Keratinocyte (primary cell): ENCODE data around the gene KLHL29.

ENCODE experiments used
- EZH2 ChIP-seq: IDR thresholded peaks from one replicate; pipeline ENCODE4 v1.6.1; 2012; ENCODE audit warnings: inconsistent platforms, mild to moderate bottlenecking, low read length, moderate library complexity
- TF ChIP-seq, protein P1 (sequence below), 3 experiments: IDR thresholded peaks in 1 of 3; conservative IDR thresholded peaks in 1 of 3; optimal IDR thresholded peaks in 1 of 3; 2 replicates in 2 of 3; 3 replicates in 1 of 3; pipeline versions ENCODE3 to v1.5.1; 2011; ENCODE audit warnings: low read length in 3 of 3, mild to moderate bottlenecking in 3 of 3, moderate library complexity in 2 of 3, control low read depth in 1 of 3, inconsistent platforms in 1 of 3; ENCODE audit not compliant: insufficient read depth in 2 of 3; ENCODE audit errors: extremely low read depth in 1 of 3

DNA sequence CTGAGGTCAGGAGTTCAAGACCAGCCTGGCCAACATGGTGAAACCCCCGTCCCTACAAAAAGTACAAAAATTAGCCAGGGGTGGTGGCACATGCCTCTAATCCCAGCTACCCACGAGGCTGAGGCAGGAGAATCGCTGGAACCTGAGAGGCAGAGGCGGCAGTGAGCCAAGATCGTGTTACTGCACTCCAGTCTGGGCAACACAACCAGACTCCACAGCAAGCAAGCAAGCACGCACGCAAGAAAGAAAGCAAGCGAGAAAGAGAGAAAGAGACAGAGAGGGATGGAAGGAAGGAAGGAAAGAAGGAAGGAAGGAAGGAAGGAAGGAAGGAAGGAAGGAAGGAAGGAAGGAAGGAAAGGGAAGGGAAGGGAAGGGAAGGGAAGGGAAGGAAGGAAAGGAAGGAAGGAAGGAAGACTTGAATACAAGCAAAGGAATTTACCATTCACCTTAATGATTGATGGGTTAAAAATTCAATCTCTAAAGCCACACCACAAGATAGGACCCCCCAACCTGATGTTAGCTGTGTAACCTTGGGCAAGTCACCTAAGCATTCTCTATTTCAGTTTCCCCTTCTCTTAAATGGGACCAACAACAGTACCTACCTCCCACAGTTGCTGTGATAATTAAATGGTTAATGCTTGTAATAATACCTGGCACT is 360.2 kb downstream of the KLHL29 start:
- no peak for TF ChIP-seq EZH2
- TF ChIP-seq, protein P1, sequence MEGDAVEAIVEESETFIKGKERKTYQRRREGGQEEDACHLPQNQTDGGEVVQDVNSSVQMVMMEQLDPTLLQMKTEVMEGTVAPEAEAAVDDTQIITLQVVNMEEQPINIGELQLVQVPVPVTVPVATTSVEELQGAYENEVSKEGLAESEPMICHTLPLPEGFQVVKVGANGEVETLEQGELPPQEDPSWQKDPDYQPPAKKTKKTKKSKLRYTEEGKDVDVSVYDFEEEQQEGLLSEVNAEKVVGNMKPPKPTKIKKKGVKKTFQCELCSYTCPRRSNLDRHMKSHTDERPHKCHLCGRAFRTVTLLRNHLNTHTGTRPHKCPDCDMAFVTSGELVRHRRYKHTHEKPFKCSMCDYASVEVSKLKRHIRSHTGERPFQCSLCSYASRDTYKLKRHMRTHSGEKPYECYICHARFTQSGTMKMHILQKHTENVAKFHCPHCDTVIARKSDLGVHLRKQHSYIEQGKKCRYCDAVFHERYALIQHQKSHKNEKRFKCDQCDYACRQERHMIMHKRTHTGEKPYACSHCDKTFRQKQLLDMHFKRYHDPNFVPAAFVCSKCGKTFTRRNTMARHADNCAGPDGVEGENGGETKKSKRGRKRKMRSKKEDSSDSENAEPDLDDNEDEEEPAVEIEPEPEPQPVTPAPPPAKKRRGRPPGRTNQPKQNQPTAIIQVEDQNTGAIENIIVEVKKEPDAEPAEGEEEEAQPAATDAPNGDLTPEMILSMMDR (optimal IDR thresholded peaks at IDR 0.05 in 1 of 3, IDR thresholded peaks at IDR 0.05 in 1 of 3, conservative IDR thresholded peaks at IDR 0.05 in 1 of 3; ENCODE audit: extremely low read depth in 1 of 3, insufficient read depth in 2 of 3, low read length in 3 of 3), result no peak
